HG02973 (cell line): Measurements from ENCODE around the gene UACA.
"Not testable (repeated sequence)": the region's sequence is repeated elsewhere in the genome, so short reads cannot be mapped to it uniquely, and the experiment has no call there.

ENCODE experiments used
- ATAC-seq: cut with Tn5 transposase; IDR thresholded peaks from one replicate; pipeline ENCODE4 v1.9.1; 2021; ENCODE audit warnings: moderate library complexity; ENCODE audit not compliant: unreplicated experiment

Gene UACA

DNA sequence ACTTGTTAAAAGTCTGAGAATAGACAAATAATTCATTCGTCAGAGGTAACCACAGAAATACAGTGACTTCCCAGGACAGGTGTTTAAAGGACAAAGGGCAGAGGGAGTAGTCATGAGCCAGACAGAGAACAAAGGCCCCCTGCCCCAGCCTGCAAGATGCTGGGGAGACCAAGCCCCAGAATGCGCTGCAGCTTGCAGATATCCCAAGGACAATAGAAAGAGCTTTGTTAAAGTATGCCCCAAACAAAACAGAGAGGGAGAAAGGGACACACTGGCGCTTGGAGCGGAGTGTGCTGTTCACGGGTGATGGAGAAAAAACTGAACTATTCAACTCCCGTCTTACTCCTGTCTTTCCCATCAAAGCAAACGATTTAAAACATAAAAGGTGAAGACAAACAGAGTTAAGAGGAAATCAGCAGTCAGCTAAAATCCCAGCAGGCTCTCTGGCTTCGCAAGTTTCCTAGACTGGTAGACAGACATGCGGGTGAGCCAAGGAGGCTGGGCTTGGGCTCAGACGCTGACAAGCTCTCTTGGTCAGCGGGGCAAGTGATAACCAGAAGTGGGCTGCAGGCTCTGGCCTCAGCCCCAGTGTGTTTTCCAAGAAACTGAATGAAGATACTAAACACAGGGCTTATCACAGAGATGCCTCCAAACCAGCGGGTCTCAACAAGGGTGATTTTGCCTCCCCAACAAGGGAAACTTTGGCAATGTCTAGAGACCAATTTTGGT is 130.1 kb downstream of the UACA start:
- no peak for ATAC-seq

DNA sequence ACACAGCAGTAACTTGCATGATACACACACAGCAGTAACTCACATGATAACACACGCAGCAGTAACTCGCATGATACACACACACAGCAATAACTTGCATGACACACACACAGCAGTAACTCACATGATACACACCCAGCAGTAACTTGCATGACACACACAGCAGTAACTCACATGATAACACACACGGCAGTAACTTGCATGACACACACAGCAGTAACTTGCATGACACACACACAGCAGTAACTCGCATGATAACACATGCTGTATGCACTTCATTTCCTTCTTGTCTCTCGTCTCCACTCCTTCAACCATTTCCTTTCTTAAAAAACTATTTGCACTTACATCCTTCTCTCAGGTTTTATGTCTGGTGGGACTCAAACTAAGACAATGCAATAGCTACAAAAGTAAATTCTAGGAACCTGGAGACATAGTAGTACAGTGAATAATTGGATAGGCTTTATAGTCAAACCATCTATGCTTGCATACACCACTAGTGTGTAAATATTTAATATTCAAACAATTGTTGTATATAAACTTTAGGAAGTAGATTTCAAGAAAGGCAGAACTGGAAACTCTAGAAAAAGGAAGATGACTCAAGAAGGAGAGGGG is 130.8 kb downstream of the UACA start:
- ATAC-seq, result no peak

DNA sequence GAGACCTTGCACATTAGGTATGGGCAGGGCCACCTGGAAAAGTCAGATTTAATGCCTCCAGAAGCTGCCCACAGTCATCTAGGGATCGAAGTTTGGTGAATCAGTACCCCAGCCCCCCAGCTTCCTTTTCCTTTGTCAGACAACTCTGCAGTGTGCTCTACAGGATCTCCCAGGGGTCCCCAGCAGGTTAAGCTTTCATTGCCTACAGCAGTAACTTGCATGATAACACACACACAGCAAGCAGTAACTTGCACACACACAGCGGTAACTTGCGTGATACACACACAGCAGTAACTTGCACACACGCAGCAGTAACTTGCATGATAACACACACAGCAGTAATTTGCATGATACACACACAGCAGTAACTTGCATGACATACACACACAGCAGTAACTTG is 131.3 kb downstream of the UACA start:
- ATAC-seq, result no peak

DNA sequence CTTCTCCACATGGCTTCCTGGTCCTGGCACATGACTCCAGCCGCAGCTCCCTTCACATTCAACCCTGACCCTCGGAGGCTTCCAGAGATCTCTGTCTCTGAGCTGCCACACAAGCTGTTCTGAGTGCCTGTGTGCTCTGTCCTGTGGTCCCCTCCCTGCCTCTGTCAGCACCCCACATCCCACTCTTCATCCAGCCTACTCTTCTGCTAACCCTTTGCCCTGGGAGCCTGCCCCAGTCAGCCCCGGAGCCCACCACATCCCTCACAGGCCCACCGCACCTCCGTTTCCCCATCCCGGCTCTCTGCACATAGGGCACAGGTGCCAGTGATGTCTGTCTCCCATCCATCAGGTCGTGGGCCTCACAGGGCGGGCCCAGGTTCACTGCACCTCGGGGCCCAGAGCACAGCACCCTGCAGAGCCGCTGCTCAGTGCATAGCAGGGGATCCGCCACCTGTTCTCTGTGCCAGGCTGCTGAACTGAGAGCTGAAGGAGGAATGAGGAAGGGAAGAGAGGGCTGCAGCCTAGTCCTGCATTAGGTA is 133.6 kb downstream of the UACA start:
- ATAC-seq, result no peak

DNA sequence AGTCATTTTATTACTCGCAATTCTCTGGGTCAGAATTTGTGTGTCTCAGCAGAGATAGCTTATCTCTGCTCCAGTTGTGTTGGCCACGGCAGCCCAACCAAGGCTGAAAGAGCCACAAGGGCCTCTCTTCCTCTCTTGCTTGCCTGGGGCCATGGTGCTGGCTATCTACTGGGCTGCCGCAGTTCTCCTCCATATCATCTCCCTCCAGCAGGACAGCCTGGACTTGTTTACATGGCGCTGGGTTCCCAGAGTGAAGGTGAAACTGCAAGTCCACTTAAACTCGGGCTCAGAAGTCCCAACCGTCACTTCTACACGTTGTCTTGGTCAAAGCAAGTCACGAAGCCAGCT is 134.8 kb downstream of the UACA start:
- no peak for ATAC-seq

DNA sequence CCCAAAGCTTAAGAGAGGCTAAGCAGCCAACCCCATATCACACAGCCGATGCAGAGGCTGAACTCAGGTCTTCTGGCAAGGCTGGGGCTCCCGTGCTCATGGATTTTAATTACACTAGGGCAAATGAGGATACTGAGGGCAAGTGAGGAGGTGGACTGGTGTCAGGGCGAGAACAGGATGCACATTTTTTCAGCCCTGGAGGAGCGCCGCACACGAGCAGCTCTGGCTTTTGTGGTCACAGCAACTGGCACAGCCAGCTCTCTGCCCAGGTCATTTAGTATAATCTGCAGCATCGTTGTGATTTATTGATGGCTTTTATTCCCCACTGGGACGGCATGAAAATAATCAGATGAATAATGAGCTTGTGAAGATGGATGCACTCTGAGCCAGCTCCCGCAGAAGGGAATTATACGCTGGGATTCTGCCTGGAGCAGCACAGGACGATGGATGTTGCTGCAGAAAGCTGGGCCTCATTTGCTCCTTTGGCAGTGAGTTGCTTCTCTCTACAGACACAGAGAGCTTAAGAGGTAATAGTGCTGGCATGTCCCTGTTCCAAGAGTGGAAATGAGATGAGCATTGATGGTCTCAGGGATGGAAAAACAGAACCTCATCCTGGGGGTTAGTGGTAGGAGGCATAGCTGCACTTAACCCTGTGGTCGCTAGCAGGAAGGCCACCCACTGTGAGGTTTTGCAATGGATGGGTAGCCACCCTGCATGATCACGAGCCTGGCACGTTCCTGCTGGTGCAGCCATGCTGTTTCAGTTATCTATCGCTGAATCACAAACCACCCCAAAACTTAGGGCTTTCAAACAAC is 135.4 kb downstream of the UACA start:
- no peak for ATAC-seq

DNA sequence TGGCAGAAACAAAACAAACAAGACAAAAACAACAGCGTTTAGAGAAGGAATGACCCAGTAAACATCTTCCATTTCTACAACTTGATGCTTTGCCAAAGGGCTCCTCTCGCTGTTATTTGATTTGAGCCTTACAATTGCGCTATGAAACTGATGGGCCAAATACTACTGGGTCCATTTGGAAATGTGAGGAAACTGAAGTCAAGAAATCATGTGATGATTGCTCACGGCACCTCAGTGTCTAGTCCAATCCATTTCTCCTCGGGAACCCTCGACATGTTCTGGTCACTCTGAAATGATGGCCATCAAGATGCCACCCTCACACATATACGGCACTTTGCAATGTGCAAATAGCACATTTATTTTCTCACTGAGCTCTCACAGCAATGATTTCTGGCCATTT is 136.0 kb downstream of the UACA start:
- ATAC-seq, result no peak

DNA sequence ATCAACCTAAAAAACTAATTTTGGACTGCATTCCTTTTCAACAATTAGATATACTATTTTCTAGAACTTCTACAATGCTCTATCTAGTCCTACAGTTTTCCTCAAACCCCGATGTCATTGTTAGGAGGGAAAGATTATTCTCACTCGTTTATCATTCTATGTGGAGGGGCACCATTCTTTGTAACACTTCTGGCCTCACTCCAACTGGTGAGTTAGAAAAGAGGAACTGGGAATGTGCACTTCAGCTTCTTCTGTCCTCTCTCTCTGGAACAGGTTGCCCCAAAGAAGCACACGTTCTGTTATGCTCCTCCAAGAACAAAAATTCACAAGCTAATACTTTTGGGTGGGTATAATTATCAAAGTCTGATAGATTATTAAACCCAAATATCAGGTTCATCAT is 137.9 kb downstream of the UACA start:
- no peak for ATAC-seq

DNA sequence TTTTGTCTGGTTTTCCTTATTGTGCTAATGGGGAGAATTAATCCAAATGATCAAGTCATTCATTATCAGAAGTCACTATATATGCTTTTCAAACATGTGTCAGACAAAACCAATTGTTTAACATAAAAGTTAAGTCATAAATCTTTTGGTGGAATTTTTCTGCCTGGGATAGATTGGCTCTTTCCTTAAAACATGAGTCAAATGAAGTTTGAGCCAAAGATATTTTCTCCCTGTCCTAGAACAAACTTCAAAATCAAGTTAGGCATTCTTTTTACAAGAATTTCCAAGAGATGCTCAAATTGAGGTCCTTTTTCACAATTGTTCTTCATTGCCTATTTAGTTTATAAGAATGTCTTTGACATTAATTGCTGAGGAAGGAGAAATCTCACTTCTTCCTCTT is 138.3 kb downstream of the UACA start:
- ATAC-seq, result no peak

DNA sequence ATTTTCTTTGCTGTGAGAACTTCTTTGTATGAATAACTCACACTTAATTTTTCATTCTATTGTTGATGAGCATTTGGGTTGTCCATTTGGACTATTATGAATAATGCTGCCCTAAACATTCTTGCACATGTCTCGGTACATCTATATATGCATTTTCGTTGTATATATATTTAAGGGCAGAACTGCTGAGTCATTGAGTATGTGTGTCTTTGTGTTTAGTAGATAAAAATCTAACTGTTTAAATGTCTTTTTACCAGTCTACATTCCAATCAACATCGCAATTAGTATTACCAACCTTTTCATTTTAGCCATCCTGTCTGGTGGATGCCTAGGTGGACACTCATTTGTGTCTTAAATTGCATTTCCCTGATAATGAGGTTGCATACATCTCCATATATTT is 144.4 kb downstream of the UACA start:
- ATAC-seq, result no peak

DNA sequence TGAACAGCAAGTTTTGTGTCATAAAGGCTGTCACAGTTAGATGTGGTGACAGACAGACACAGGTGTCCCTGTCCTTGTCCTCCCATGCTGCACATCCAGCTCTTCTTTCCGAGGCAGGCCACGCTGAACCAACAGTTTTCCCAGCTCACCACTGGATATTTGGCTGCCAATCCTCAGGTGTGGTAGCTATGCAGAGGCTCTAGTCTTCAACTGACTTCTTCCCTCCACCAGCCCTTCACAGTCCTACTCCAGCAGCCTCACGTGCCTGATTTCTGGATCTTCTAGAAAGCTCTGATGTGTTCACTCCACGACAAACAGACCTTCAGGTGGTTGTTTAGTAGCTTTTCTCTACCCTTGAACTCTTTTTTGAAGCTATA is 145.5 kb downstream of the UACA start:
- ATAC-seq, result no peak

DNA sequence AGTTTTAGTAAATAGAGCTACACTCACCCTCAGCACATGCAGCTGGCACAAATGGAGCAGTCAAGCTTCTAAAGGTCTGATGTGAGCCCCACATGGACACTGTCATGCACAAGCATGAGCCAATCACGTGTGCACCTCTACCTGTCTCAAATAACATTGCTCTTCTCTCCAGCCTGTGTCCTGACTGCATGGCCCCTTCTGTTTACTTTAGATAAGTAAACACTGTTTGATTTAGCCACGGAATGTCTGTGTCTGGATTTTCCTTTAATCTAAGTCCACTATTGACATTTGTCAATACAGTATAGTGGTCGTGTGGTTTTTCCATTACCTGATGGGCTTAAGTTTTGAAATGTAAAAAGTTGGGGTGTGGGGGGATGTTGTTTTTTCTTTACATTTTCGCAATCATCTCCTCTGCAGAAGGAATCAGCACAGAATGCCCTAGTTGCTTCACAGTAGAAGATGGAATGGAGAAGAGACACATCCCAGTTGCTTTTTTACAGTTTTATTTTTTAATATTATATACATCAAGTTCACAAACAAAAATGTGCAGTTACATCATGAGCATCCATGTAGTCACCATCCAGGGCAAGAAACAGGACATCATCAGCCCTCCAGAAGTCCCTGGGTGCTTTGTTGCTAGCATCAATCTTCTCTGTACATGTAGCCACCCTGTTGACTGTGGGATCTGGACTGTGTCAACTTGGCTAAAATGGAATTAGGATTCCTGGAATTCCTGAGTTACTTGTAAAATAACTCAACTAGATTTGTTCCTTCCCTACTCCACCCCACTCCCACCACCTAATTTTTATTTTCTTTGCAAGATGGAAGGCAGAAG is 146.1 kb downstream of the UACA start:
- no peak for ATAC-seq

DNA sequence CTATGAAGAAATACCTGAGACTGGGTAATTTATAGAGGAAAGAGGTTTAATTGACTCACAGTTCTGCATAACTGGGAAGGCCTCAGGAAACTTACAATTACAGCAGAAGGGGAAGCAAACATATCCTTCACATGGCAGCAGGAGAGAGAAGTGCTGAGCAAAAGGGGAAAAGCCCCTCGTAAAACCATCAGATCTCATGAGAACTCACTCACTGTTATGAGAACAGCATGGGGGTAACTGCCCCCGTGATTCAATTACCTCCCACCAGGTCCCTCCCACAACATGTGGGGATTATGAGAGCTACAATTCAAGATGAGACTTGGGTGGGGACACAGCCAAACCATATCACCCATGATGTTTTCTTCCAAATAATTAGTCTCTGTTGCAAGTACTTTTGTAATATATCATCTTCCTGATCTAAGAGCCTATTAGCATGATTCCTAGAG is 147.0 kb downstream of the UACA start:
- ATAC-seq, result not testable (repeated sequence)

DNA sequence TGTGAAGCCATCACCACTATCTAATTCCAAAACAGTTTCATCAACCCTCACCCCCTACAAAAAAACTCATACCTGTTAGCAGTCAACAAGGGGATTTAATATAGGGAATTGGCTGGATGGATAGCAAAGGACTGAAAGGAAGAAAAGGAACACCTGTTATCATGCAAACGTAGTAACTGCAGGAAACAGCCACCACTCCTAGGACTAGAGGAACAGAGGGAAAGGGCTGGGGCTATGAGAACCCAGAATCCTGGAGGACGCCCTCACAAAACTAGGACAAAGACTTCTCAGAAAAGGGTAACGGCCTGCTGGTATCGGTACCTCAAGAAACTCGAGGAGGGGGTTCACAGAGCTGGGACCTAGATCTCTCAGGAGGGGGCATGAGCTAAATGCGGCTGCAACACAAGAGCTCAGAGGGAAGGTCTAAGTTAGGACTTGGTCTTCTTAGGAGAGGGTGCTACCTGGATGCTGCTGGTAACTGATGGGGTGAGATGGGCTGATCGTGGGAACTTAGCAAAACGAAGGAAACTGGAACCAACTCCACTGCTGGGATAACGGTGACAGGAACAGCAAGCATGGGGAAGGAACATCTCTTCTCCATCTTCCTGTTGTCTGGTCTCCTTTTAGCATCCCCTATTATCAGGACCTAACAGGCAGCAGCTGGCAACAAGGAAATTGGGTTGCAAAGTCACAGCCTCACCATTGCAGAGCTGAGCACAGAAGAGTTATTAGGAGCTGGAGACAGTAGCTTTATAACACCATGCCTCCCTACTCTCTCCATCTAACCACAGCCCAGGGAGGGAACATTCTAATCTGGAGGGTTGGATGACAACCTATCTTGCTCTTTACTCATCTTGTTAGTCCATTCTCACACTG is 147.7 kb downstream of the UACA start:
- no peak for ATAC-seq

DNA sequence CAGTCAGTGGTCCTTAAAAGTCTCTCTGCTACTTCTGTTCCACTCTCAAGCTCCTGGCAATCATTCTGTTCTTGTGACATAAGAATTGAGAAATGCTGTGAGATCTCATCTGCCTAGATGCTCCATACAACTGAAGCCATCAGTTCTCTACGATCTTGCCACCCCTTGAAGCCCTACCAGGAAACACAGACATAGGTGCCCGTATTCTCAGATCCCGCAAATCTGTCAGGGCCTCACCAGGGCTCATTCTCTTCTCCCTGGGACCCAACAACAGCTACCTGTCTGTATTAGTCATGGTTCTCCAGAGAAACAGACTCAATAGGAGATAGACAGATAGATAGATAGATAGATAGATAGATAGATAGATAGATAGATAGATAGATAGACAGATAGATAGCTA is 149.1 kb downstream of the UACA start:
- ATAC-seq, result no peak

DNA sequence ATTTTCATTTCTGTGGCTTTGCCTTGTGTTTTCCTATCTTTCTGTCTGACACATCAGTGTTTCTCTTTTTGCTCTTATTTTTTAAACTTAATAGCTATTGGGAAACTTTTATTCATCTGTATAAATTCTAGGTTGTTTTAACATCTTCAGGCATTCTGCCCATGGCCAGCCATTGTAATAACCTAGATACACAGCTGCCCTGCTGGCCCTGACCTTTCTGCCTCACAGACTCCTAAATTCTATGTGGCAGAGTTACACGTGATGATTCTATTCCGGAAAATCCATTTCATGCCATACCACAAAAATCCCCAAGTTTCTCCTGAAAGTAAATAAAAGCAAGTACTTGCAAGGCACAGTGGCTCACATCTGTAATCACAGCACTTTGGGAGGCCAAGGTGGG is 150.1 kb downstream of the UACA start:
- ATAC-seq, result no peak

DNA sequence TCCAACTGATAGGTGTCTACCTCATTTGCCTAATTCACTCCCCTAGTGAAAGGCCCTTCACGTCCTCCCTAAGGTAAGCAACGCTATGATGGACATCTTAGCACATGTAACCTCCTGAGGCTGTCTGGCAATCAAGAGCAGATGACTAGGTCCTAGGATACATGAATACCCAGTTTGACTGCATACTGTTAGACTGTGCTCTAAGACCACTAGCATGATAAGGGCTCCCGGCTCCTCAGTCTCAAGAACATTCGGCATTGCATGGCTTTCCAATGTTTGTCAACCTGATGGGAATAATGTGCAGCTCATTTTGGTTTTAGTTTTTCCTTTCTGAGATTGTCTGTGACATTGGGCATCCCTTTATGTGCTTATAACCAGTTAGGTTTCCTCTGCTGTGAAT is 152.1 kb downstream of the UACA start:
- no peak for ATAC-seq

DNA sequence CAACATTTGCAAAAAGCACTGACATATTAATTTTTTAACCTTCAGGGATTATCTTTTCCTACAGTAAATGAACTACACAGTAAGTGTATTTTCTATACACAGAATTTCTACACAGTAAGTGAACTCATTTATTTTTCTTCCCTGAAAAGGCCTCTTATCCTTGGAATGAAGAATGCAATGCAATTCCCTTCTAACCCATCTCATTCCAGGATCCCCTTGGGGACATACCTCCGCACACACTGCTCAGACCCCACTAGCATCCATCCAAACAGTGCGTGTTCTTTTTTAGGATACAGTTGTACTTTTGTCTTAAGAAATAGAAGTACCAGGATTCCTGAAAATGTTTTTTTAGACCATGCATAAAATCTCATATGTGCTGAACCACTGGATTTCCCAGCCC is 152.8 kb downstream of the UACA start:
- ATAC-seq, result no peak

DNA sequence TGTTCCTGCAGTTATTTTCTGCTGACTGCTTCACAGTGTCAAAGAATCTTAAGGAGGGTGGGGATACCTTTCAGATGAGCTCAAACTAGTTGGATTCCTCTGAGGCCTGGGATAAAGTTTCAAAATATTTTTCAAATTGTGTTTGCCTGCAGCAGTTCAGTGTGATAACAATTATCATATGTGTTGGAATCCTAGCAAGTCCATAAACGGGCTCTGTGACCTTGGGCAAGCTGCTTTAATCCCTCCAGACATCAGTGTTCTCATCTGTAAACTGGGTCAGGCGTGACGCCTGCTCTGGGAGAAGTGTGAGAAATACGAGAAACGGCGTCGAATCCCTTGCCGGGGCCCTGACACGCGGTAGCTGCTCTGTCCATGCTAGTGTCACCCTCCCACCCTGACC is 153.5 kb downstream of the UACA start:
- ATAC-seq, result no peak

DNA sequence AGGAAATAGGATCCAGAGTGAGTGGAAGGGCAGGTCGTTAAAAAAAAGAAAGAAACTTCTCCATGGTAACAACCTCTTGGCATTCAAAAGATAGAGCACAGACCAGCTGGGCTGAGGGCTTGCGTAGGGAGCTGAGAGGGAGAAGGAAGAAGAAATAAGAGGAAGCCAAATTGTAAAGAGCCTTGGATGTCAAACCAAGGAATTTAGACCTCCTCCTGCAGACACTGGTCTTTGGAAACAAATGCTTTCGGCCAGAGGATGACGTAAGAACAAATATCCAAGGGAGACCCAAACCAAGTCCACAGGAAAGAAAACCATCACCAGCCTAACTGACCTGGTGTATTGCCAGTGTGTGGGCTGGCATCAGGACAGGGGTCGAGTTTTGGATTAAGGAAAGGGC is 155.2 kb downstream of the UACA start:
- ATAC-seq, result no peak
